HG03520 (cell line): ENCODE measurements around the gene RAB21.
"Not testable (repeated sequence)": the region's sequence is repeated elsewhere in the genome, so short reads cannot be mapped to it uniquely, and the experiment has no call there.

Experiments
- ATAC-seq: cut with Tn5 transposase; IDR thresholded peaks from one replicate; pipeline ENCODE4 v1.9.1; 2021; ENCODE audit warnings: mild to moderate bottlenecking, moderate library complexity; ENCODE audit not compliant: unreplicated experiment

Gene RAB21

DNA sequence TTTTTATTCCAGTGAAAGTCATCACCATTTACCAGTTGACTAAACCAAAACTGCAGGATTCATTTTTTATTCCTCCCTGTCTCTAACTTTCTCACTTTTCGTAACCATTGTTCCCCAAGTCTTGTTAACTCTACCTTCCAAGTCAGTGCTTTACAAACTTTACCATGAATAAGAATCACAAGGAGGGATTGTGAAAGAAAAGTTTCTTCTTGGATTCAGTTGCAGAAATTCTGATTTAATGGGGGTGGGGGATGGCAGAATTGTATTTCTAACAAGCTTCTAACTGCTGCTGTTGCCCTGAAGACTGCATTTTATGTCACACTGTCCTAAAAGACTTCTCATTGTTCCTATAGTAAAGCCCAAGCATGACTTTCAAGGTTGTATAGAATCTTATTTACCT, 5.0 kb upstream of the RAB21 start:
- ATAC-seq: no peak

DNA sequence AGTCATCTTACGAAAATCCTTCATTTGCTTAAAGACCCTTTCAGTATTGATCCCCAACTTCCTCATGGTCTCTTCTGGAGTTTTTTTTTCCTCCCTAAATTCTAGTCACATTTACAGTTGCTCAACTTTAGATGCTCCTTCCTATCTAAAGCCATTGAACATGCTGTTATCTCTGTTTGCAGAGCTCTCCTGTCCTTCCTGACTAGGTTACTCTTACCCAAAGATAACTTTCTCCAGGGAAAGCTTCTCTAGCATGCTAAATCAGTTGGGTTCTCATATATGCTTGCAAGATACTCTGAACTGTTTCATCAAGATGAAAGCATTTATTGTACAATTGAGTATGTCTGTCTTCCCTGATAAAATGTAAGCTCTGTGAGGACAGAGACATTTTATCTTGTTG, 1.8 kb upstream of the RAB21 start:
- no peak for ATAC-seq

- peak; percentile 39 for ATAC-seq
These were observed 656 bp downstream of the RAB21 start for GRCh38 chr12:71755146-71755892.

DNA sequence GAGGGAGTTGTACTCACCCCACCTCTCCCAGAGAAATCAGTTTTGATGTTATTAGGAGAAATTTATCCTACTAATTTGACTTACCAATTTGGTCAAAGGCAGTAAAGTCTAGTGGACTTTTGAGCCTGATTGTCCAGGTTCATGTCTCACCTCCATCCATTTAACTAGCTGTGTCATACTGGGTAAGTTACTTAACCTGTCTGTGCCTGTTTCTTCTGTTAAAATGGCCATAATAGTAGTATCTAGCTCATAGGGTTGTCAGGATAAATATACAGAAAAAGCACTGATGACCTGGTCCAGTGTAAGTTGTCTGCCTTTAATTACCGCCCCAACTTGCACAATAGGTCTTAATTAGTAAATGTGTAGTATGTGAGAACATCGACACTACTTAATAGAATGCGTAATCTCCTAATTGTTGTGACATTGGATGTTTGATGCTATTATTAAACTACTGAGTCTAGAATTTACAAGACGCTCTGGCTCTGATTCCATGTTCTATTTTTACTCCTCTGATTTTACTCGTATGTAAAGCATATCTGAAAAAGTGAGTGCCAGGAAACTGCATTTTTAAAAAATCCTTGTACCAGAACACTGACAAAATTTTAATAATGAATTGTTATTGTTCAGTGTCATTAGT, 1.5 kb downstream of the RAB21 start:
- ATAC-seq: no peak

DNA sequence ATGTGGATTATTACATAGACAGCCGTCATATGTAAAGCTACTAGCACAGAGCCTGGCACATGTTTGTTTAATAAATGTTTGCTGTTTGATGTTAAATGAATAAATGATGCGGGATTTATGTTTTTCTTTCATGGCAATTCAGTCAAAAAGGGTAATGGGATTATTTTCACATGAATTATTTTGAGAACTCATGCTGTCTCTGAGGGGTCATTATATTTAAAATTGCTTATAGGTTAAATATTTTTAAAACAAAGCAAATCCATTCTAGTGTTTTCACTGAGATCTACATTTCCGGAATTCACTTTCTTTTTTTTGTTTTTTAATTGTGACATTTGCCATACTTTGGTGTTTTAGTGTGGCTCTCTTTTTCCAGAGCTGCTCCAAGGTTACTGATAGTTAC, 5.3 kb downstream of the RAB21 start:
- ATAC-seq: no peak

GRCh38 chr12:71760471-71760870, 5.8 kb downstream of the RAB21 start:
- ATAC-seq: no peak

DNA sequence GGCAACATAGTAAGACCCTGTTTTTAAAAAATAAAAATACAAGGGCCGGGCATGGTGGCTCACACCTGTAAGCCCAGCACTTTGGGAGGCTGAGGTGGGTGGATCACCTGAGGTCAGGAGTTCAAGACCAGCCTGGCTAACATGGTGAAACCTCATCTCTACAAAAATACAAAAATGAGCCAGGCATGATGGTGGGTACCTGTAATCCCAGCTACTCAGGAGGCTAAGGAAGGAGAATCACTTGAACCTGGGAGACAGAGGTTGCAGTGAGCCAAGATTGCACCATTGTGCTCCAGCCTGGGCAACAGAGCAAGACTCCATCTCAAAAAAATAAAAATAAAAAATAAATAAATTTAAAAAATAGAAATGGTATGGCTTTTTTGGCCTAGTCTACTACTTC, 6.7 kb downstream of the RAB21 start:
- not testable (repeated sequence) for ATAC-seq

GRCh38 chr12:71763677-71764379, 9.2 kb downstream of the RAB21 start:
- ATAC-seq: no peak

- ATAC-seq: no peak
These were observed 10.1 kb downstream of the RAB21 start for GRCh38 chr12:71764587-71765321.

GRCh38 chr12:71766202-71766601, 11.5 kb downstream of the RAB21 start:
- no peak for ATAC-seq

DNA sequence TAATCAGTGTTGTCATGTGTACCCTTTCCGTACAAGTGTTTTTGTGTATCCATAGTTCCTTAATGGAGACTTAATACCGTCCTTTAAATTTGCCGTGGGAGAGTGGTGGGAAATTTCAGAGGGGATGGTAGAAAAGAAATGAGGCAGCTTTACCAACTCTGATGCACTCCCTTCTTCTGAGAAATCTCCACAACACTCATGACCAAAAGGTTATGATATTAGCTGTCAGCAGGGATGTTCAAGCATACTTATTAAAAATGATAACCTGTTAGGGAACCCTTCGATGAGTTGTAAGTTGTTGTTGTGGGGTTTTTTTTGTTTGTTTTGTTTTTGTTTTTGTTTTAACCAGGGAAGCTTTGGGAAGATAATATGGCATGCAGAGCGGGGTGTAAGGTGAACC, 12.5 kb downstream of the RAB21 start:
- ATAC-seq: no peak

DNA sequence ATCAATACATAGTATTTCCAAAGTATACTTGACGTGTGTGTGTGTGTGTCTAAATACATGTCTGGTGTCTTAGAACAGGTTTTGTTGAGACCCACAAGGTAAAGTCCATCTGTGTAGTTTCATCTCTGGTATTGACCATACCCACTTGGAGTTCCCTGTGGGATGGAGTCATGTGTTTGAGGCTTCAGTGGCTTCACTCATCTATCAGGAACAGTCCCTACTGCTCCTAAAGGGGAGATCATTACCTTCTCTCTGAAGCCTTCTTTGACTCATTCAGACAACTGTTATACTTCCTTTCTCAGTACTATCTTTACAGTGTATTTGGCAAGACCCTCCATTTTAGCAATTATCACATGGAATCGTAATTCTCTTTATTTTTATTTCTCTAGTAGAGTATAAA, 14.2 kb downstream of the RAB21 start:
- no peak for ATAC-seq

DNA sequence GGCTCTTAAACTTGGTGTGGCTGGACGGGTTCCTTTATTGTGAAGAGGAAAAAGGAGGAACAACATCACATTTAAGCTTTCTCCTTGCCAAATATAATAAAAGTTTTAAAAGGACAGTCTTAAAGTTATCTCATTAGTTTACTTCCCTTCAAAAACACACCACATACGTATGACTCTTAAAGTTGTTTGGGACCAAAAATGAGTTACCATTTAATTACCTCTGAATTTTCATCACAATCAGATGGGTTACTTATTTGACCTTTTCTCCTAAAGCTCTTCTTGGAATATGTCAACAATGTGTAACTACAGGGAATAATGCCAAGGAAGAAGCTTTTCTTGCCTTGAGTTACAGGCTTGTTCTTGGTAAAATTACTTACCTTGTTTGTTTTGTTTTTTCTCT, 16.4 kb downstream of the RAB21 start:
- ATAC-seq: no peak

GRCh38 chr12:71772735-71773134, 18.1 kb downstream of the RAB21 start:
- no peak for ATAC-seq

DNA sequence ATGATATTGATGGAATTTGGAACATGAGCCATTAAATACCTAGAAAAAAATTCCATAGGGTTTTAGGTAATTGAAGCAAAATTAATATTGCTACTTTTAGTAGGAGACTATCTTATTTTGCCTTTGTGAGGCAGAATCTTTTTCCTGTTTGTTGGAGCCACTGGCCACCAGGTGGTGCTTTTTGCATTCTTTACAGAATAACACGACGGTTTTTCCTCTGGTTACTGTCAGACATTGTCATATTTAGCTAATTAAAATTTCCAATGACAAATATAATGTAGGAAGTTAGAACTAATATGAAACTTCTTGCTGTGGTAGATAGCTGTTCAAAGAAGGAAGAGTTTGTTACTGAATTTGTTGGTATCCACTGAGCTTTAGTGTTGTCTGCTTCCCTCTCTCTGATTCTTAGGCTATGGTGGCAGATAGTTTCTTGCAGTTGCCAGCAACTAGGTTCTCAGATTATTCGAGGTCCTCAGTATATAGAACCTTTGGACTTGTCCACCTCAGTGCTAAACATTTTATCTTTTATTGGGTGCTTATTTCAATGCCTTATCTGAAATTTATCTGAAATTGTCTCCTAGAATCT, 25.7 kb downstream of the RAB21 start:
- peak; percentile 73 for ATAC-seq

GRCh38 chr12:71782017-71782416, 27.4 kb downstream of the RAB21 start:
- ATAC-seq: no peak

DNA sequence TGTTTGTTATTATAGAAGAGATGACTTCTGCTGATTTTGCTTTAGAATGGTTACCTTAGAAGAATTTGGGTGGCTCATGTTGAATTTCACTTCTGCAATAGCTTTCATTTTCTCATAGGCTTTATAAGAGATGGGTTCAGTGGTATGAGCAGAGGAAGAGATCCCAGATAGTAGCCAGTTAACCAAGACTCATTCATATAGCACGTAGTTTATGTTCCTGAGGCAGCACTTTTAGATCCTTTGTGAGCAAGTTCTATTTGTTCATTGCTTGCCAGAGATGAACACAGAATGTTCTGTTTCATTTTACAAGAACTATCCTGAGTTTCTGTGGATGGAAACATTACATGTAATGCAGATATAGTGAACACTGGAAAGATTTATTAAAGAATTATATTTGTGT, 32.2 kb downstream of the RAB21 start:
- ATAC-seq: no peak

- no peak for ATAC-seq
These were observed 32.9 kb downstream of the RAB21 start for GRCh38 chr12:71787580-71787979.

DNA sequence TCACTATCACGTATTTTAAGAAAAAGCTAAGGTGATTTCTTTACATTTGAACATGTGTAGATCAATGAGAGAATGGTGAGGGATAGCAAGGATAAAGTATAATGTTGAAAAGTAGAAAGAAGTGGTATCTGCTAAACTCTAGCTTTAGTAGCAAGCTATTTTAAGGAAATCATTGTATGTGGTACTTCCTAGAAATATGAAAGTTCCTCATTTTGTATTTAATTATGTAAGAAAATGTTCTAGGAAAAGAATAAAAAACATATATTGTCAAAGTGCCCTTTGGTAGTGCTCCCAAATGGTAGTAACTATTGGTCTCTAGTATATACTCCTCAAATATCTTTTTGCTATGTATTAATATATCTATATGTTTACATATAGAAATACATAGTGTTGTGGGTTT, 35.7 kb downstream of the RAB21 start:
- ATAC-seq: no peak

DNA sequence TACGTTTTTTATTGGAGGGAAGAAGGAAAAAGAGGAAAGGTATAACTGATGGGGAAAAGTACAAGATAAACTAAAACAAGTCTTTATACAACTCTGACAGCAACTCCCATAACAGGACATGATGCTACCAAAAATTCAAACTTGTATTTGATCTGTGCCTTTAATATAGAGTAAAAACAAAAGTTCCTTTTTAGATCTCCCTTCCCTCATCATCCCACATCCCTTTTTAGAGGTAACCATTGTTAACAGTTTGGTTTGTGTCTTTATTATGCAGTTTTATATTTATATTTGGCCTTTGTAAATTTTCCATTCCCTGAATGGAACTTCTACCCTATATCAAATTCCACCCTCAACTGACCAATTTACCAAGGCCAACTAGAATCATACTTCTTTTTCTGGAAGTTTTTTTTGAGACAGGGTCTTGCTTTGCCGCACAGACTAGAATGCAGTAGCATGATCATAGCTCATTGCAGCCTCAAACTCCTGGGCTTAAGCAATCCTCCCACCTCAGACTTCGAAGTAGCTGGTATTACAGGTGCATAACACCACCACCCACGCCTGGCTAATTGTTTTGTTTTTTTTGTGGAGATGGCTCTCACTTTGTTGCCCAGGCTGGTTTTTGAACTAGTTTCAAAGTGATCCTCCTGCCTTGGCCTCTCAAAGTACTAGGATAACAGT, 36.9 kb downstream of the RAB21 start:
- no peak for ATAC-seq

- ATAC-seq: no peak
These were observed 37.9 kb downstream of the RAB21 start for GRCh38 chr12:71792599-71792998.
